GM21528 (cell line): Measurements from ENCODE around the gene ITPKB.

ENCODE experiments used
- ATAC-seq: cut with Tn5 transposase; IDR thresholded peaks from one replicate; pipeline ENCODE4 v1.9.1; 2021; ENCODE audit warnings: mild to moderate bottlenecking, moderate library complexity; ENCODE audit not compliant: unreplicated experiment, low FRiP score

ITPKB gene

DNA sequence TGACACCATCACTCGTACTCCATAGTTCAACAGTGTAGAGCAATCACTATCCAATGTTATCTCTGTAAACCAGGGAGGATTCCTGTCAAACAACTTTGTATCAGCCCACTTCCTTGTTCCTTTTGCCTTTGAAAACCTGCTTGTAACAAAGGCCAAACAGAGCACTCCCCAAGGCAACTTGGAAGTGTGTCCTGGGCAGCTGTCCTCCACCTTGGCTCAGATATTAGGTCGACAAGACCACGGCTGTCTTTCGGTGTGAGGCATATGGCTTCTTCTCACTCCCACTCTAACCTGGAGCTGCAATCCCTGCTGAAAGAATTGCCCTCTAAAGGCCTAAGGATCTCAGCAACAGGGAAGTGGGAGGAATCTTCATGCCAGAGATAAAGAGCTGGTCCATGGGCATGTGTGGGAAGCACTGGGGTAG is 66.7 kb downstream of the ITPKB start:
- ATAC-seq: no peak

- ATAC-seq: no peak
These were observed 67.8 kb downstream of the ITPKB start for GRCh38 chr1:226671277-226671676.

DNA sequence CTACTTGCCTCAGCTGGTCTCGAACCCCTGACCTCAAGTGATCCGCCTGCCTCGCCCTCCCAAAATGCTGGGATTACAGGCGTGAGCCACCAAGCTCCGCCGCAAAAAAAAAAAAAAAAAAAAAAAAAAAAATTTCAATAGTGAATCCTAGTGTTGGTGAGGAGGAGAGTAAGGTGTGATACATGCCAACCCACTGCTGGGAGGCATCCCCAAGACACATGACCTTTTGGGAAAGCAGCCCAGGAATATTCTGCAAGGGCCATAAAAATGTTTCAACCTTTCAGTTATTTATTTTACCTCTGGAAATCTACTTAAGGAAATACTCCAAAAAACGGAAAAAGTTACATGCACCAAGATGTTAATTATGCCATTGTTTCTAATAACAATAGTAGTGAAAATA is 69.0 kb downstream of the ITPKB start:
- no peak for ATAC-seq

GRCh38 chr1:226668173-226668560 is 70.9 kb downstream of the ITPKB start:
- ATAC-seq: no peak

GRCh38 chr1:226666692-226667091 is 72.4 kb downstream of the ITPKB start:
- ATAC-seq: no peak

DNA sequence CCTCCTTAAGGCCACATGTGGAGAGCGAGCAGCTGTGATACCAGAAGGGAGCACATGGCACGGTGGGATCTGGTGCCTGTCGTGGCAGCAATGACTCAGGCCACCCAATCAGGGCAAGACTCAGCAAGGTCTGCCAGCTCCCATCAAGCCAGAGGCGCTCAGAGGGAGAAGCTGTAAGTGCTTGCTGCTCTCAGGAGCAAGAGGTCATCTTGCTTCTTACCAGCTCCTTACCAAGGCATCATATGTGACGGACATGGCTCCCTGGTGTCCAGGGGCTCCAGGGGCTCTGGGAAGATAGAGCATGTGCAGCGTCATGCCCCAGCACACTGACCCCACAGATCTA is 72.9 kb downstream of the ITPKB start:
- no peak for ATAC-seq

- ATAC-seq: no peak
These were observed 73.4 kb downstream of the ITPKB start for GRCh38 chr1:226665505-226666163.

GRCh38 chr1:226664413-226665101 is 74.5 kb downstream of the ITPKB start:
- no peak for ATAC-seq

- no peak for ATAC-seq
These were observed 75.8 kb downstream of the ITPKB start for GRCh38 chr1:226663327-226663704.

GRCh38 chr1:226662642-226663326 is 76.3 kb downstream of the ITPKB start:
- peak; percentile 97 for ATAC-seq

- ATAC-seq: no peak
These were observed 77.1 kb downstream of the ITPKB start for GRCh38 chr1:226661965-226662364.

- no peak for ATAC-seq
These were observed 77.8 kb downstream of the ITPKB start for GRCh38 chr1:226661271-226661670.

DNA sequence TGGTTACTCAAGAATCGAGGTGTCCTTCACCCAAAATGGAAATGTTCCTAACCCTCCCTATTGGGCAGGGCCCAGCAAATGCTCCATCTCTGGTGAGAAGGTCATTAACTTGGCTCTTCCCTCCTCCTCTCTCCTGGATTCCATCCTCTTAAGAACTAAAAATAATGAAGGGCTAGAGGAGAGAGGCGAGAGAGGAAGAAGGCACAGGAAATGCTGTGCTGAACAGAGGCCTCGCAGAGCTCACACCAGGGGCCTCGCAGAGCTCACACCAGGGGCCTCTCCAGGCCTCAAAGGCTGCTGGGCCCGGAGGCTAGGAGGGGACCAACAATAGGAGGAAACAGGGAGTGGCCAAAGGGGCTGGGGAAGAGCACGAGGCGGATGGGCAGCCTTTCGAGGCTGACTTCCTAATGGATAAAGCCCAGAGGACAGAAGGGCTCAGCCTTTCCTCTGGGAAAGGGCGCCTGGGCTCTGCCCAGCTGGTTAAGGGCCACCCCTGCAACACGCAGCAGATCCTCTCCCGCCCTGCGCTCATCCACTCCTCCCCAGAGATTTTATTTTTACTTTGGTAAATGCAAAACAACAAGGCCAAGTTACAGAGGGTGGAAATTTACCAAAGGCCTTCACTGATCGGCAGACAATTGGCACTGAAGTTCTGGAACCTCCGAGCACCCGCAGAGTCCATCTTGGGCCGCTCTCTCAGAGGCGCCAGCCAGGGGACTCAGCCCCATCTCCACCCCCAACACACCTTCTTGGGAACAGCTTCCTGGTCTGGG is 78.5 kb downstream of the ITPKB start:
- no peak for ATAC-seq

- ATAC-seq: no peak
These were observed 79.4 kb downstream of the ITPKB start for GRCh38 chr1:226659641-226660040.

DNA sequence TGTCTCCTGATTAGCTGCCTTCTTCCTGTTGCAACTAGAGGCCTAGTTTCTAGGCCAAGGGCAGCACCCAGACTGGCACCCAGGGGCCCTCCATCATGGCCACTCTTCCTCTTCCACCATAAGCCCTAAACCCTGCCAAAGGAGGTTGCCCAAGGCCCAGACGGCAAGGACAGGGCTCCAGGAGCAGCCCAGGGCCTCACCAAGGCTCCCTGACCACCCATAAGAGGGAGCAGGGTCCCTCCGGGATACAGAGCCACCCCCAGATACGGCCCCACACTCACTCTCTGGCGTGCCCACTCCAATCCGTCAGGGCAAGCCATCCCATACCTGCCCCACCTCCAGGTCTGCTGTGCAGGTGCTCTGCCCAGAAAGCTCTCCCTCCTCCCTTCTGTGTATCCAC is 79.9 kb downstream of the ITPKB start:
- ATAC-seq: no peak

- ATAC-seq: no peak
These were observed 80.4 kb downstream of the ITPKB start for GRCh38 chr1:226658546-226659125.

- ATAC-seq: no peak
These were observed 81.1 kb downstream of the ITPKB start for GRCh38 chr1:226657895-226658545.

DNA sequence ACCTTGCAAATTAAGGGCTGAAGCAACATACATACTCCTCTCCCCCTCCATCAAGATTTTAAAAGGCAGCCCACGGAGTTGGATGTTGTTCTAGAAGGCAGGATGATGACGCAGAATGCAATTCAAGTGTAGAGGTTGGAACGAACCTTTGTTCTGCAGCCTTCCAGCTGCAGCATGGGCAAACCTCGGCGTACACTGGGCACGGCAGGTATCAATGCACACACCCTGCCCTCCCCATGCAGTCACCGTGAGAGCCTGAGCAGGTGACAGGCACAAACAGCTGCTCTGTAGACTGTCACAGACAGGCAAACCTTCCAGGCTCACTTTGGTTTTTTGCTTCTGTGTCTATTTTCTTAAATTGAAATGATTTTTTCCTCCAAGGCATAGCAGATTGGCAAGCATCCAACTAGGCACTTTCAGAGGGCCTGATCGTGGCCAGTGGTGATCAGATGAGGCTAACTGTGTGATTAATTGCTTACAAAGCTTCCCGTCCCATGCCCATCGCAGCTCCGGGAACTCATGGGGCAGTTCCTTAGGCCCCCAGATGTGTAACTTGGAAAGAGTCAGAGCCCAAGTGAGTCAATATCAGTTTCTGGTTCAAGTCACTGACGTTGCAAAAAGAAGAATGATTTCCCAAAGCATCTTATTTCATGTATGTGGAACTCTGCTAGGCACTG is 82.3 kb downstream of the ITPKB start:
- no peak for ATAC-seq

DNA sequence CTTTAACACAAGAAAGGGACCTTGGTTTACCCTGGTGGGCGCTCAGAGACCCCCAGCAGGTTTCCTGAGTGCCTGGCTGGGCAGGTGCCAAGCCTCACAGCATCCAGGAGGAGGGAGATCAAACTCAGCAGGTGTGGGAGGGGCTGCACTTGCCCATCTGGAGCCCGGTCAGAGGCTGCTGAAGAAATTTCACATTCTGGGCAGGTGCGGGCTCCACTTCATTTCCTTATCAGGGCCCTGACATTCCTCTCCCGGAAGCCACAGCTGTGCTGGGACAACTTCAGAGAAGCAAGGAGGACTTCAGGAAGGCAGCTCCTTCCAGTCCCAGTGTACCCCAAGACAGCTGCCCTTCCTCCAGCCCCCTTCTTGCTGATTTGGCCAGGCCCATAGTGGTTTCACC is 82.9 kb downstream of the ITPKB start:
- ATAC-seq: no peak
